SK-N-MC (cell line): Measurements from ENCODE around the gene CRELD1.

Source experiments
- EZH2 ChIP-seq: fragments of 200-600 bp; sonication (generic); IDR thresholded peaks from one replicate; pipeline ENCODE4 v1.6.1; 2017; ENCODE audit warnings: antibody characterized with exemption
- POLR2AphosphoS5 ChIP-seq: IDR thresholded peaks from 2 replicates; pipeline ENCODE4 v1.6.1; 2012; ENCODE audit warnings: mild to moderate bottlenecking, low read depth, low read length, borderline replicate concordance

DNA sequence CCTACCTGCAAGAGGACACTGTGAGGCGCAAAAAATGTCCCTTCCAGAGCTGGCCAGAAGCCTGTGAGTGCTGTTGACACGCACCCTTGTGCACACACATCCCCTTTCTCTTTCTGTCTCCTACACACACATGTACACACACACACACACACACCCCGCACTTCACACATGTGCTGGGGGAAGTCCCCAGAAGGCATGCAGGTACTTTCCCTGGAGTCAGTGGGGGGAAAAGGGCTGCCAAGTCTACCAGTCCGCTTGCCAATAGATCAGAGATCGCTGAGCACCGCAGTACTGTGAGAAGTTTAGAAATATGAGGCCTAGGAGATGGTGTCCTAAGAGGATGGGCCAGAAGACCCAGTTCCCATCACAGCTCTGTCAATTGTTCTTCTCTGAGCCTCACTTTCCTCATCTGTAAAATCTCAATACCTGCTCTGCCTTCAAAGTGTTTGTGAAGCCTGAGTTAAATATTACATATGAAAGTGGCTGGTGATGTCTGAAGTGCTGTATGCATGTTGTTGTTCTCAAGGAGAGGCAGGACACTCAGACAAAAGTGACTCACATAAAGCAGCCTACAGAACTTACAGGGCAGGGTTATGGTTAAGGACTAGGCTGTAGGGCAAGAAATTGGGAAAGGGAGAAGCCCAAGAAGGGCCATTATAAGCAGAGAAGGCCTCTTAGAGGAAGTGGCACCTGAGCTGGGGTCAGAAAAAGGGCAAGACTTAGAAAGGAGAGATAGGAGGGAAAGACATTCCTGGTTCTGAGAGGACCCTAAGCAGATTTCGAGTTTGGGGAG is 24.2 kb upstream of the CRELD1 start:
- TF ChIP-seq EZH2 (no peak), POLR2AphosphoS5 (no peak)
